ENCODE data around the gene MBNL1.

MBNL1 gene

GRCh38 chr3:152321955-152322377 is 53.2 kb downstream of the MBNL1 start:
- peak overlapping the region; percentile 77 for H3K27ac ChIP-seq (ENCODE audit: low read depth, low read length)
- no peaks in the 10 kb centered on the region for H3K9me3 ChIP-seq (ENCODE audit: control insufficient read depth in 5 of 5, low read length in 5 of 5)
- peaks cover 0 to 4% (median 0%) of the 10 kb centered on the region in 5 donors for H3K36me3 ChIP-seq (ENCODE audit: control insufficient read depth in 5 of 5, insufficient read depth in 5 of 5, low read length in 5 of 5)
- no peak overlapping the region for H3K9ac ChIP-seq (ENCODE audit: low read length in 5 of 5)
- peaks cover 6 to 61% (median 42%) of the 10 kb centered on the region in 5 donors for H3K4me1 ChIP-seq (ENCODE audit: control insufficient read depth in 5 of 5, insufficient read depth in 5 of 5, low read length in 5 of 5)
- no peaks in the 10 kb centered on the region for H3K27me3 ChIP-seq (ENCODE audit: control insufficient read depth in 5 of 5, insufficient read depth in 4 of 5, low read length in 5 of 5)
- H3K4me3 ChIP-seq (ENCODE audit: low read depth in 1 of 5, low read length in 5 of 5): no peak overlapping the region

GRCh38 chr3:152322756-152323155 is 54.0 kb downstream of the MBNL1 start:
- Histone ChIP-seq H3K9ac (ENCODE audit: low read length in 5 of 5) (no peak overlapping the region), H3K4me3 (ENCODE audit: low read depth in 1 of 5, low read length in 5 of 5) (no peak overlapping the region), H3K27ac (ENCODE audit: low read depth, low read length) (peak overlapping the region; percentile 77), H3K27me3 (ENCODE audit: control insufficient read depth in 5 of 5, insufficient read depth in 4 of 5, low read length in 5 of 5) (no peaks in the 10 kb centered on the region), H3K36me3 (ENCODE audit: control insufficient read depth in 5 of 5, insufficient read depth in 5 of 5, low read length in 5 of 5) (peaks cover 0 to 4% (median 0%) of the 10 kb centered on the region in 5 donors), H3K9me3 (ENCODE audit: control insufficient read depth in 5 of 5, low read length in 5 of 5) (no peaks in the 10 kb centered on the region), H3K4me1 (ENCODE audit: control insufficient read depth in 5 of 5, insufficient read depth in 5 of 5, low read length in 5 of 5) (peaks cover 6 to 57% (median 42%) of the 10 kb centered on the region in 5 donors)

GRCh38 chr3:152323834-152324233 is 55.1 kb downstream of the MBNL1 start:
- peak overlapping the region in 4 of 5 donors; percentile 1 to 44 (median 42) for H3K4me3 ChIP-seq (ENCODE audit: low read depth in 1 of 5, low read length in 5 of 5)
- peaks cover 0 to 4% (median 0%) of the 10 kb centered on the region in 5 donors for H3K36me3 ChIP-seq (ENCODE audit: control insufficient read depth in 5 of 5, insufficient read depth in 5 of 5, low read length in 5 of 5)
- H3K9me3 ChIP-seq (ENCODE audit: control insufficient read depth in 5 of 5, low read length in 5 of 5): no peaks in the 10 kb centered on the region
- H3K9ac ChIP-seq (ENCODE audit: low read length in 5 of 5): no peak overlapping the region
- H3K4me1 ChIP-seq (ENCODE audit: control insufficient read depth in 5 of 5, insufficient read depth in 5 of 5, low read length in 5 of 5): peaks cover 6 to 59% (median 40%) of the 10 kb centered on the region in 5 donors
- no peaks in the 10 kb centered on the region for H3K27me3 ChIP-seq (ENCODE audit: control insufficient read depth in 5 of 5, insufficient read depth in 4 of 5, low read length in 5 of 5)
- H3K27ac ChIP-seq (ENCODE audit: low read depth, low read length): peak overlapping the region; percentile 77

- Histone ChIP-seq H3K36me3 (ENCODE audit: control insufficient read depth in 5 of 5, insufficient read depth in 5 of 5, low read length in 5 of 5) (peaks cover 0 to 4% (median 0%) of the 10 kb centered on the region in 5 donors), H3K27ac (ENCODE audit: low read depth, low read length) (no peak overlapping the region), H3K27me3 (ENCODE audit: control insufficient read depth in 5 of 5, insufficient read depth in 4 of 5, low read length in 5 of 5) (no peaks in the 10 kb centered on the region), H3K4me3 (ENCODE audit: low read depth in 1 of 5, low read length in 5 of 5) (no peak overlapping the region), H3K9me3 (ENCODE audit: control insufficient read depth in 5 of 5, low read length in 5 of 5) (no peaks in the 10 kb centered on the region), H3K4me1 (ENCODE audit: control insufficient read depth in 5 of 5, insufficient read depth in 5 of 5, low read length in 5 of 5) (peaks cover 5 to 59% (median 45%) of the 10 kb centered on the region in 5 donors), H3K9ac (ENCODE audit: low read length in 5 of 5) (no peak overlapping the region)
Observed at GRCh38 chr3:152325136-152325535, 56.4 kb downstream of the MBNL1 start.

GRCh38 chr3:152327203-152327602 is 58.5 kb downstream of the MBNL1 start:
- Histone ChIP-seq H3K27ac (ENCODE audit: low read depth, low read length) (no peak overlapping the region), H3K27me3 (ENCODE audit: control insufficient read depth in 5 of 5, insufficient read depth in 4 of 5, low read length in 5 of 5) (no peaks in the 10 kb centered on the region), H3K9ac (ENCODE audit: low read length in 5 of 5) (no peak overlapping the region), H3K9me3 (ENCODE audit: control insufficient read depth in 5 of 5, low read length in 5 of 5) (no peaks in the 10 kb centered on the region), H3K4me3 (ENCODE audit: low read depth in 1 of 5, low read length in 5 of 5) (no peak overlapping the region), H3K36me3 (ENCODE audit: control insufficient read depth in 5 of 5, insufficient read depth in 5 of 5, low read length in 5 of 5) (peaks cover 0 to 4% (median 0%) of the 10 kb centered on the region in 5 donors), H3K4me1 (ENCODE audit: control insufficient read depth in 5 of 5, insufficient read depth in 5 of 5, low read length in 5 of 5) (peaks cover 6 to 62% (median 41%) of the 10 kb centered on the region in 5 donors)

- H3K4me3 ChIP-seq (ENCODE audit: low read depth in 1 of 5, low read length in 5 of 5): no peak overlapping the region
- H3K4me1 ChIP-seq (ENCODE audit: control insufficient read depth in 5 of 5, insufficient read depth in 5 of 5, low read length in 5 of 5): peaks cover 3 to 58% (median 41%) of the 10 kb centered on the region in 5 donors
- H3K27me3 ChIP-seq (ENCODE audit: control insufficient read depth in 5 of 5, insufficient read depth in 4 of 5, low read length in 5 of 5): no peaks in the 10 kb centered on the region
- H3K27ac ChIP-seq (ENCODE audit: low read depth, low read length): peak overlapping the region; percentile 82
- peaks cover 0 to 4% (median 0%) of the 10 kb centered on the region in 5 donors for H3K36me3 ChIP-seq (ENCODE audit: control insufficient read depth in 5 of 5, insufficient read depth in 5 of 5, low read length in 5 of 5)
- no peak overlapping the region for H3K9ac ChIP-seq (ENCODE audit: low read length in 5 of 5)
- H3K9me3 ChIP-seq (ENCODE audit: control insufficient read depth in 5 of 5, low read length in 5 of 5): no peaks in the 10 kb centered on the region
Observed at GRCh38 chr3:152328841-152329240, 60.1 kb downstream of the MBNL1 start.

- H3K27me3 ChIP-seq (ENCODE audit: control insufficient read depth in 5 of 5, insufficient read depth in 4 of 5, low read length in 5 of 5): no peaks in the 10 kb centered on the region
- peaks cover 3 to 56% (median 41%) of the 10 kb centered on the region in 5 donors for H3K4me1 ChIP-seq (ENCODE audit: control insufficient read depth in 5 of 5, insufficient read depth in 5 of 5, low read length in 5 of 5)
- peak overlapping the region in 3 of 5 donors; percentile 11 to 41 (median 33) for H3K9ac ChIP-seq (ENCODE audit: low read length in 5 of 5)
- no peaks in the 10 kb centered on the region for H3K9me3 ChIP-seq (ENCODE audit: control insufficient read depth in 5 of 5, low read length in 5 of 5)
- H3K4me3 ChIP-seq (ENCODE audit: low read depth in 1 of 5, low read length in 5 of 5): no peak overlapping the region
- peaks cover 0 to 4% (median 0%) of the 10 kb centered on the region in 5 donors for H3K36me3 ChIP-seq (ENCODE audit: control insufficient read depth in 5 of 5, insufficient read depth in 5 of 5, low read length in 5 of 5)
- H3K27ac ChIP-seq (ENCODE audit: low read depth, low read length): peak overlapping the region; percentile 80
Observed at GRCh38 chr3:152330559-152330958, 61.8 kb downstream of the MBNL1 start.

GRCh38 chr3:152331018-152331541 is 62.4 kb downstream of the MBNL1 start:
- no peak overlapping the region for H3K4me3 ChIP-seq (ENCODE audit: low read depth in 1 of 5, low read length in 5 of 5)
- peaks cover 0 to 5% (median 0%) of the 10 kb centered on the region in 5 donors for H3K36me3 ChIP-seq (ENCODE audit: control insufficient read depth in 5 of 5, insufficient read depth in 5 of 5, low read length in 5 of 5)
- no peaks in the 10 kb centered on the region for H3K9me3 ChIP-seq (ENCODE audit: control insufficient read depth in 5 of 5, low read length in 5 of 5)
- H3K4me1 ChIP-seq (ENCODE audit: control insufficient read depth in 5 of 5, insufficient read depth in 5 of 5, low read length in 5 of 5): peaks cover 3 to 56% (median 41%) of the 10 kb centered on the region in 5 donors
- peak overlapping the region; percentile 80 for H3K27ac ChIP-seq (ENCODE audit: low read depth, low read length)
- no peaks in the 10 kb centered on the region for H3K27me3 ChIP-seq (ENCODE audit: control insufficient read depth in 5 of 5, insufficient read depth in 4 of 5, low read length in 5 of 5)
- H3K9ac ChIP-seq (ENCODE audit: low read length in 5 of 5): peak overlapping the region in 3 of 5 donors; percentile 21 to 41 (median 33)

GRCh38 chr3:152331998-152332397 is 63.3 kb downstream of the MBNL1 start:
- Histone ChIP-seq H3K27me3 (ENCODE audit: control insufficient read depth in 5 of 5, insufficient read depth in 4 of 5, low read length in 5 of 5) (no peaks in the 10 kb centered on the region), H3K9me3 (ENCODE audit: control insufficient read depth in 5 of 5, low read length in 5 of 5) (no peaks in the 10 kb centered on the region), H3K4me3 (ENCODE audit: low read depth in 1 of 5, low read length in 5 of 5) (no peak overlapping the region), H3K27ac (ENCODE audit: low read depth, low read length) (peak overlapping the region; percentile 80), H3K9ac (ENCODE audit: low read length in 5 of 5) (no peak overlapping the region), H3K4me1 (ENCODE audit: control insufficient read depth in 5 of 5, insufficient read depth in 5 of 5, low read length in 5 of 5) (peaks cover 3 to 56% (median 41%) of the 10 kb centered on the region in 5 donors), H3K36me3 (ENCODE audit: control insufficient read depth in 5 of 5, insufficient read depth in 5 of 5, low read length in 5 of 5) (peaks cover 0 to 8% (median 0%) of the 10 kb centered on the region in 5 donors)

- Histone ChIP-seq H3K4me1 (ENCODE audit: control insufficient read depth in 5 of 5, insufficient read depth in 5 of 5, low read length in 5 of 5) (peaks cover 3 to 49% (median 35%) of the 10 kb centered on the region in 5 donors), H3K4me3 (ENCODE audit: low read depth in 1 of 5, low read length in 5 of 5) (no peak overlapping the region), H3K9me3 (ENCODE audit: control insufficient read depth in 5 of 5, low read length in 5 of 5) (no peaks in the 10 kb centered on the region), H3K27ac (ENCODE audit: low read depth, low read length) (peak overlapping the region; percentile 80), H3K27me3 (ENCODE audit: control insufficient read depth in 5 of 5, insufficient read depth in 4 of 5, low read length in 5 of 5) (no peaks in the 10 kb centered on the region), H3K9ac (ENCODE audit: low read length in 5 of 5) (no peak overlapping the region), H3K36me3 (ENCODE audit: control insufficient read depth in 5 of 5, insufficient read depth in 5 of 5, low read length in 5 of 5) (peaks cover 0 to 8% (median 3%) of the 10 kb centered on the region in 5 donors)
Observed at GRCh38 chr3:152333928-152334327, 65.2 kb downstream of the MBNL1 start.

All from subcutaneous abdominal adipose tissue (tissue), 5 donors.